Measurements from ENCODE around the gene ARAF. TPM values are rescaled to one million over a fixed set of nuclear protein-coding genes. Genes with fewer than 3 reads are reported as not detected.

Gene ARAF
- total and polyA plus RNA-seq, 2 of the 4 experiments (the other 2 are of a cell fraction): 9.1 to 52.2 TPM

DNA sequence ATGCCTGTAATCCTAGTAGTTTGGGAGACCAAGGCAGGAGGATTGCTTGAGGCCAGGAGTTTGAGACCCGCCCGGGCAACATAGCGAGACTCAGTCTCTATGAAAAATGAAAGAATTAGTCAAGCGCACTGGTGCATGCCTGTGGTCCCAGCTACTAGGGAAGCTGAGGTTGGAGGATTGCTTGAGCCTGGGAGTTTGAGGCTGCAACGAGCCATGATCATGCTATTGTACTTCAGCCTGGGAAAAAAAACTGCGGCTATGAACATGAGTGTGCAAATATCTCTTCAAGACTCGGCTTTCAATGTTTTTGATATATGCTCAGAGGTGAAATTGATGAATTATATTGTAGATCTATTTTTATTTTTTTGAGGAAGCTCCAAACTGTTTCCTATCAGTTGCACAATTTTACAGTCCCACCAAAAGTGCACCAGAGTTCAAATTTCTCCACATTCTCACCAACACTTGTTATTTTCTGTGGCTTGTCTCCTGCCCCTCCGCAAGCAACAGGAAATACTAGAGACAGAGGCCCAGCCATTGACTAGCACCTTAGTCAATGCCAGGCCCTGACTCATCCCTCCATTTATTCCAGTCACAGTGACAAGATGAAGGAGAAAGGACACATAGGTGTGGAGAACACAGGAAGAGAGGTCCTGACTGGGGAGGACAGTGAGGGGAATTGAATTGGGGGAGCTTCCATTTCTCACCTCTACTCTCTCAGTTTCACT lies 44.9 kb upstream of the ARAF start:
- no peak for ATAC-seq (ENCODE audit: low read depth)
- no peak overlapping the region for H3K4me3 ChIP-seq (ENCODE audit: insufficient read depth, low read depth, low read length)
- H3K14ac ChIP-seq (replicated peaks; ENCODE audit: low read depth, low read length): no peak overlapping the region
- no peaks in the 10 kb centered on the region for H3K36me3 ChIP-seq (ENCODE audit: control insufficient read depth, insufficient read depth, low read length)
- 93% methylated on average over 3 of the region's 8 CpGs; no CpG with 5 or more reads in 1 of the 2 experiments for WGBS, 2 experiments (ENCODE audit: extremely low coverage in 2 of 2, insufficient read length in 1 of 2)
- no peak overlapping the region for H2AFZ ChIP-seq (replicated peaks; ENCODE audit: low read length, poor library complexity)
- POLR2A ChIA-PET (ENCODE audit: unreplicated experiment): no interaction called here
- H4K20me1 ChIP-seq (ENCODE audit: insufficient read depth, low read length): no peaks in the 10 kb centered on the region
- no peak overlapping the region for H3K9ac ChIP-seq (ENCODE audit: low read depth, low read length)
- no peaks in the 10 kb centered on the region for H3K9me3 ChIP-seq (ENCODE audit: control insufficient read depth, insufficient read depth, low read length)
- H3K79me1 ChIP-seq (ENCODE audit: low read depth in 1 of 2, low read length in 2 of 2): no peaks in the 10 kb centered on the region
- in situ Hi-C loops (cut with MboI; ENCODE audit: low sequenced_read_pairs) (no loop called here), dilution Hi-C loops (cut with HindIII; ENCODE audit: low sequenced_read_pairs, unreplicated experiment) (no loop called here), intact Hi-C loops (cut with micrococcal nuclease) (no loop called here)
- DNase-seq: peak; percentile 45
- no peak overlapping the region for H3K4me2 ChIP-seq (ENCODE audit: low read depth, low read length)
- H4K8ac ChIP-seq (ENCODE audit: low read depth in 2 of 2, low read length in 2 of 2): no peak overlapping the region
- no peak overlapping the region for H4K5ac ChIP-seq (ENCODE audit: low read depth, low read length)
- no peak overlapping the region for H2AK9ac ChIP-seq (replicated peaks; ENCODE audit: low read depth, low read length, poor library complexity)
- no peak overlapping the region for H4K91ac ChIP-seq (ENCODE audit: insufficient read depth, low read depth, low read length)
- no peak overlapping the region; the same call in 1 of the 2 replicates for H2AK5ac ChIP-seq (ENCODE audit: low read depth, low read length)
- H3K4ac ChIP-seq (ENCODE audit: low read depth, low read length): no peak overlapping the region
- no peaks in the 10 kb centered on the region for H3K9me1 ChIP-seq (ENCODE audit: insufficient read depth, low read length)
- H3K56ac ChIP-seq (ENCODE audit: extremely low read depth, insufficient read depth, low read length): no peak overlapping the region
- no peak overlapping the region for H2BK20ac ChIP-seq (ENCODE audit: low read depth, low read length)
- H3K4me1 ChIP-seq (ENCODE audit: control insufficient read depth, insufficient read depth, low read length): peaks cover 1% of the 10 kb centered on the region; the same call in 1 of the 2 replicates
- H3K27ac ChIP-seq (ENCODE audit: insufficient read depth, low read length): no peak overlapping the region
- no peak overlapping the region for H3K18ac ChIP-seq (ENCODE audit: low read depth, low read length)
- CTCF ChIA-PET: no interaction called here
- TF ChIP-seq, protein P1, sequence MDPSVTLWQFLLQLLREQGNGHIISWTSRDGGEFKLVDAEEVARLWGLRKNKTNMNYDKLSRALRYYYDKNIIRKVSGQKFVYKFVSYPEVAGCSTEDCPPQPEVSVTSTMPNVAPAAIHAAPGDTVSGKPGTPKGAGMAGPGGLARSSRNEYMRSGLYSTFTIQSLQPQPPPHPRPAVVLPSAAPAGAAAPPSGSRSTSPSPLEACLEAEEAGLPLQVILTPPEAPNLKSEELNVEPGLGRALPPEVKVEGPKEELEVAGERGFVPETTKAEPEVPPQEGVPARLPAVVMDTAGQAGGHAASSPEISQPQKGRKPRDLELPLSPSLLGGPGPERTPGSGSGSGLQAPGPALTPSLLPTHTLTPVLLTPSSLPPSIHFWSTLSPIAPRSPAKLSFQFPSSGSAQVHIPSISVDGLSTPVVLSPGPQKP (IDR thresholded peaks at IDR 0.05; ENCODE audit: borderline replicate concordance, low read depth, low read length): no peak
- TF ChIP-seq FOS (IDR thresholded peaks at IDR 0.05; ENCODE audit: low read depth, low read length) (peak; percentile 49), RCOR1 (IDR thresholded peaks at IDR 0.05; ENCODE audit: insufficient replicate concordance, low read length) (no peak), CHD1 (IDR thresholded peaks at IDR 0.05; ENCODE audit: low read depth, low read length) (no peak), MAZ (IDR thresholded peaks at IDR 0.05; ENCODE audit: borderline replicate concordance, low read depth, low read length) (no peak), SMC3 (IDR thresholded peaks at IDR 0.05; ENCODE audit: low read depth, low read length) (no peak), CEBPB (IDR thresholded peaks at IDR 0.05; ENCODE audit: low read depth, low read length) (peak; percentile 70), RFX5 (IDR thresholded peaks at IDR 0.05; ENCODE audit: low read depth, low read length) (no peak), POLR2A (IDR thresholded peaks at IDR 0.05; ENCODE audit: low read depth, low read length) (no peak)
- no peak overlapping the region for H3K23ac ChIP-seq (ENCODE audit: low read depth, low read length)
- BruUV-seq (replicated peaks): no TSS peak
- H2BK5ac ChIP-seq (ENCODE audit: low read depth, low read length, poor library complexity, severe bottlenecking): no peak overlapping the region
- H2BK15ac ChIP-seq (ENCODE audit: low read depth, low read length): no peak overlapping the region
- no peak overlapping the region for H2BK120ac ChIP-seq (ENCODE audit: low read depth, low read length)
- H3K27me3 ChIP-seq (ENCODE audit: control insufficient read depth, insufficient read depth, low read length): no peaks in the 10 kb centered on the region
